GM18526 (cell line): ENCODE measurements around the gene SMARCC1.

Experiments
- POLR2A ChIP-seq: IDR thresholded peaks from 3 replicates; pipeline ENCODE4 v1.6.1; 2011; ENCODE audit not compliant: insufficient read length; ENCODE audit errors: extremely low read depth

The SMARCC1 gene

DNA sequence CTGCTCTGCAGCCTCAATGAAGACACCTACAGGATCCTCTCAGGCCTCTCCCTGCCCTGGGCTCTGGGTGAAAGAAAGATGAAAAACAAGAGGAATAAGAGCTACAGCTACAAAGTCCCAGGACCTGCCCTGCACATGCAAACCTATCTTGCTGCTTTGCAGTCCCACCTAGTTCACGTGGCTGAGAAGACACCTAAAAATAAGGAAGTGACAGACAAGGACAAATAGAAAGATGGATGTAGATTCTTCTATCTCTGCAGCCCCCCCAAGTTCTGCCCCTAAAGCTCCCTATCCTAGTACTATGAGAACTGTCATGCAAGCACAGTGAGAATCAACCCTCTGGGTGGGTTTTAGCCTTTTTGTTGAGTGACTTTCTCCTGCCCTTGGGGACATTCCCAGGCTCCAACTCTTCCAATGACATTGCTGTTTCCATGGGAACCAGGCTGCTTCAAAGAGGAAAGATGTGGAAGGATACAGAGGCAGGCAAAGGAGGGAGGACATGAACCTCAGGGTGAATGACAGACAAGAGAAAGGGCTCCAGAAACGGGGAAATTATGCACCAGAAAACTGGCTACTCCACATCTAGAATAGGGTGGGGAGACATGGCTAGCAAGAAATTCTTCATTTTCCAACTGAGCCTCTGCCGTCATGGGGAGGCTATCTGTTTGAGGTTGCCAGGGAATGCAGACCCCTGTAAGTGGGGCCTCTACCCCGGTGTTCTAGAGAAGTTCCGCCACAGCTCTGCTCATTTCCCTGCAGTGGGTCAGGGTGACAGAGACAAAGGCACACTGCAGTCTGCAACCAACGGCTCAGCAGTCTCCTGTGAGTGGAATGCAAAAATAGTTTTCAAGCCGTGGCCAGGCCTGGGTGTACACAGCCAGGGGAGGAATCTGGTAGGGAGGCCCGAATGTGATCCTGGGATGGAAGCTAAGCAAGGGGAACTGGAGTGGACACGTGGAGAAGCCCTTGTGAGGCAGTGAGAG lies 208.2 kb downstream of the SMARCC1 start:
- TF ChIP-seq POLR2A, result no peak

DNA sequence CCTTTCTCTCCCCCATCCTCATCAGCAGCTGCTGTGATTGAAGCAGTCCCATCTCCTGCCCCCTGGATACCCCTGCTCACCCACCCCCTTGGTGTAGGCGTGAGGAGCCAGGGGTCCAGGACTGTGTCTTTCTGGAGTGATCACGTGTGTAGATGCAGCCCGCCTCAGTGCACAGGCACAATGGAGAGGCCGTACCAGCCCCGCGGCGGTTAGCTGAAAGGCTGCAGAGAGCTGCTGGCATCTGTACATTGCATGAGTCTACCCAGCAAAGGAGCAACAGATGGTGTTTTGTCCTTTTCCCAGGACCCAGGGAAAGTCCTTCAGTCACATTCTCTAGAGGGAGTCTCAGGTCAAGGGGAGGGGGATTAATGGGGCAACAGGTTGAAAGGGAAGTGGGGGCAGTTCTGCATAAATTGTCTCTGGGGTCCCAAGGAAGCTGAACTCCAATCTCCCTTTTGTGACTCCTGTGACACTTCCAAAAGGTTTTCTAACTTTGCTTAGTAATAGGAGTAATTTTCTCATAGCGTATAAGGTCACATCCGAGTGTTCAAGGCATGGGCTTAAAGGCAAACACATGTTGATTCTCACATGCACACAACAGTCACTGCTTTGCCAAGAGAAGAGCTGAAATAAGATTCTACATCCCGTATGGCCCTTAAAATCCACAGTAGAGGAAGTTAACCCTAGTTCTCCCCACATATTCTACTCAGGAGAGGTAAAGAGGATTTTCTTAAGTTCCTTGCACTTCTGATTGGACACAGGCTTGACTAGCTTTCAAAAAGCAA lies 210.1 kb downstream of the SMARCC1 start:
- TF ChIP-seq POLR2A, result no peak

DNA sequence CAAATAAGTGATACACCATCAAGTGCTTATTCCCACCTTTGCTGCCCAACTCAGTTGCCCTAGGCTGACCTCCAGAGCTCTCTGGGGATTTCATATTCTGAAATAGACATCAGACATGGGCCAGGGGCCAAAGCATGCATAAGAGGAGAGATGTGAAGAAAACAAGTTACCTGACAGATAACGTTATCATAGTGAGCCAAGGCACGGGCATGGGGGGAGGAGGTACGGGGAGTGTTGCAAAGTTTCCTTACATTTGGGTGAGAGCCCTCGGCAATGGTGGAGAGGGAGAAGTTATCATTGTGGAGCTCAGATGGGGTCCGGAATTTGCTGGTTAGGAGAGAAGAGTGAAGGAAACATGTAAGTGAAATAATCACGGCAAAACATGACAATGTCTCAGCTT lies 212.8 kb downstream of the SMARCC1 start:
- TF ChIP-seq POLR2A, result no peak

DNA sequence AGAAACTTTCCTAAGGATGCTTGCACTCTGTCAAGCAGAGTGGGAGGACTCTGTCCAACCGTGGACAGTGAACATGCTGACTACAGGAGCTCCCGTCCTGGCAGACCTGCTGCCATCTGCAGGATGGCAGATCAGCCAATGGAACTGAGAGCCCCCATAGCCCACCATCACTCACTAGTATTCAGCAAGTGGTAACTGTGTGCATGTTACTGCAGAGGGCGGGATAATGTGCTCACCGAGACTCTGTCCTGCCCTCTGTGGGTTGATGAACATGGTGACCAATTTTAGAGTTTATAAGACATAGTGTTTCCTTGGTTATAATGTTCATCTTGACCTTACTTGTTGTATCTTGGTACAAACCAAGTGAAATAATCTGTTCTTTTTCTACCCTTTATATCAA lies 214.5 kb downstream of the SMARCC1 start:
- TF ChIP-seq POLR2A, result no peak

DNA sequence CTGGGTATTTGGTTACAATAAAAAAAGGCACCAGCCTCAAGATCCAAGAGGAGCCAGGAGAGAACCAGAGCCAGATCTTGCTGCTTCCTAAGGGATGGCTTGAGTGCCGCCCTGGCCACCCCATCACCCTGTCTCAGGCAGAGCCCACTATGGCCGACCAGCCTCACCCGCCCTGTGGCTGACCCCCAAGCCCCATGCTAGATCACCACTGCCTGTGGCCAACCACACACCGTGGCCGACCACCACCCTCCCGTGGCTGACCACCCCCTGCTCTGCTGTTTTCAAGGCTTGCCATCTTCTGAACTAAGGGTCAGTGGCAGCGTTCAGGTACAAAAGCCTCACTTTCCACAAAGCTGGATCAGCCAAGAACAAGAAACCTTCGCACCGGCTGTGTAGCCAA lies 215.0 kb downstream of the SMARCC1 start:
- no peak for TF ChIP-seq POLR2A

DNA sequence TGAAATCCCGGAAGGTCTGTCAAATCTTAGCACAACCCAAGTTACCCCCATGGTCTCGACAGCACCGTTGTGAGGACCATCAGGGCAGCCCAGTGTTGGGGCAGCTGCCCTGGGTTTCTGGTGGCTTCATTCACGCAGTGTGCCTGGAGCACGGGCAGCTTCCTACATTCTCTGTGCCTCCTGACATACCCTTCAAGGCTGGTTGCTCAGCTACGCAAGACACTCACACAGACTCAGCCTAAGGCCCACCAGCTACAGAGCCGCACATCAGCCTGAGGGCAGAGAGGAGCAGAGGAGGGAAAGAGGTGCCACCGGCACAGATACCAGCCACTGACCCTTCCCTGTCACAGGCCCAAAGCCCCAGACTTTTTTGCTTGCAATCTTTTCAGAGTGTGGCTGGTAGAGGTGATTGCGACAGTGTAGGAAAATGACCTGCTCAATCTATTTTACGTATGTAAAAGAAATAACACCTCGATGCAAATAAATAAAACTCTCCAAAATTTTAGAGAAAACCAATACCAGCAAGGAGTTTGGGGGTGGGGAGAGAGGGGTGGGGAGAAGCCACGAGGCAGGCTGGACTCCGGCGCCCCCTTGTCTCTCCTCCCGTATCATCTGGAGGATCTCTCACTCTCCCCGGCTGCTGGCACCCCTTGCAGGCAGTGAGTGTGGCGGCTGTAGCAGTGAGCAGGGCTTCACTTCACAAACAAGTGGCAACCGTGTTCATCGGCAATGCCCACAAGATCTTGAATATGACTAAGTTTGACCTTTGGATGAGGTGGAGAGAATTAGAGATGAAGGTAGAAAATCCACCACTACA lies 215.8 kb downstream of the SMARCC1 start:
- no peak for TF ChIP-seq POLR2A

DNA sequence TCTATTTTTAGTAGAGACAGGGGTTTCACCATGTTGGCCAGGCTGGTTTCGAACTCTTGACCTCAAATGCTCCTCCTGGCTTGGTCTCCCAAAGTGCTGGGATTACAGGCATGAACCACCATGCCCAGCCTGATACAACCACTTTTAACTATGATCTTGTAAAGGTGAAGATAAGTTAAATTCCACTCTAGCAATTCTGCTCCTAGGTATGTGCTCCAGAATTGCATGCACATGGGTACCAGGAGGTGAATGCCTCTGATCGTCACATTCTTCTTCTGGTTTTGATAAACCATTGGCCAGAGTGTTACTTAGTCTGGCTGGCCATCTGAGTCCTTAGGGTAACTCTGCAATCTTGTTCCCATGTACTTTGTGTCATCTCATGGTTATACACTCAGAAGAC lies 225.3 kb downstream of the SMARCC1 start:
- TF ChIP-seq POLR2A, result no peak

DNA sequence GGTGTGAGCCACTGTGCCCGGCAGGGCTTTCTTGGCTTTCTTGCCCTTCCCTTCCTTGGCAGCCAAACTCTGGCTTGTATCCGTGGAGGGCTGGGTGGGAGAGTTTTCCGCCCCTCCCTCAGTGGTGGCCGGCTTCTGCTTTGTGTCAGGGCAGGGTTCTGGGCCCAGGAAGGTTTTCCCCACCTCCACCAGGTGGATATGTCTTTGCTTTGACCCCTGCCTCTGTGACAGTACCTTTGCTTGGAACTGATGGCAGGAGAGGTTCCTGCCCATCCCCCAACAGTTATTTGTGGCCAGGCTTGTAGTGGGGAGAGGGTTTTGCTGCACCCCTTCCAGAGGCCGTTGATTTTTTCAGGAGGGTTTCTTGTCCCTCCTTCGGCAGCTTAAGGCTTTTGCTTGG lies 227.4 kb downstream of the SMARCC1 start:
- TF ChIP-seq POLR2A, result no peak

DNA sequence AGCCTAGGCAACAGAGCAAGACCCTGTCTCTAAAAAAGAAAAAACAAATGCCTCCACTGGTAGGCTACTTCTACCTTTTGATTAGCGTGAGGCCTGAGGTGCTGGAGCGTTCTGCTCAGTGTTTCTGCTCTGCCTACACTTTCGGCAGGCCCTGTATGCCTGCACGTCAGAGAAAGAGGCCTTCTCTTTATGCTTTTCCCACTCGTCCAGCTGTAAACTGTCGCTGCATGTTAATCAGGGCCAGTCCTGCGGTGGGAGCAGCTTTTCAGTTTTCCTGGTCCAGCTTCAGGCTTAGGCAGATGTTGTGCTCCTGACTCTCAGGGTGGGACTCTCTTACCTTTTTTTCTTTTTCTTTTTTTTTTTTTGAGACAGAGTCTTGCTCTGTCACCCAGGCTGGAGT lies 228.3 kb downstream of the SMARCC1 start:
- no peak for TF ChIP-seq POLR2A

DNA sequence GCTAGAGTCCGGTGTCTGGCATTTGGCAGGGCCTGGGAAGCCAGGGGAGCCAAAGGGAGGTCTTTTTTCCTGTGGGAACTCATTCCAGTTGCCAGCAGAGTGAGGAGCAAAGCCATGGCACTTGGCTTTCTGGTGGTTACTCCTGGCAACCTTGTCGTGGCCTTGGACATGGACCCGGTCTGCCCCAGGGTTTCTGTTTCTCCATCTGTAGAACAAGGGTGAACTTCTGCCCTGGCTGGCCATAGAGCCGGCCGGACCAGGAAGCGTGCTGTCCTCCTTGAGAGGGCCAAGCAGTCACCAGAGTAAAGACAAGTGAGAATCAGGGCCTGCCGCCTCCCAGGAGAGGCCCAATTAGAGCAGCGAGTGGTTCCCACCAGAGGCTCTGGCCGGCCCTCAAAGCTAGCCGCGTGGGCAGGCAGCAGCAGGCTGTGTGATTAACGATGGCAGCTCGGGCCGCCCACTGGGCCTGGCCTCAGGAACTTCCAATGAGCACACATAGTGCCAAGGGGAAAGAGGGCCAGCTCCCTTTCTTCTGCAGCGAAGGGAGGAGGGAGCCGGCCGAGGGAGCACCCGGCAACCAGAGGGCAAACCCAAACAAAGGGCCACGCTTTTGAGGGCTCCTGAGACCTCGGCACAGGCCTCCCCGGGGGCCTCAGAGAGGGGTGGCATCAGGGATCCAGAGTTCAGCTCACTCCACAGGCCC lies 239.1 kb downstream of the SMARCC1 start:
- no peak for TF ChIP-seq POLR2A

DNA sequence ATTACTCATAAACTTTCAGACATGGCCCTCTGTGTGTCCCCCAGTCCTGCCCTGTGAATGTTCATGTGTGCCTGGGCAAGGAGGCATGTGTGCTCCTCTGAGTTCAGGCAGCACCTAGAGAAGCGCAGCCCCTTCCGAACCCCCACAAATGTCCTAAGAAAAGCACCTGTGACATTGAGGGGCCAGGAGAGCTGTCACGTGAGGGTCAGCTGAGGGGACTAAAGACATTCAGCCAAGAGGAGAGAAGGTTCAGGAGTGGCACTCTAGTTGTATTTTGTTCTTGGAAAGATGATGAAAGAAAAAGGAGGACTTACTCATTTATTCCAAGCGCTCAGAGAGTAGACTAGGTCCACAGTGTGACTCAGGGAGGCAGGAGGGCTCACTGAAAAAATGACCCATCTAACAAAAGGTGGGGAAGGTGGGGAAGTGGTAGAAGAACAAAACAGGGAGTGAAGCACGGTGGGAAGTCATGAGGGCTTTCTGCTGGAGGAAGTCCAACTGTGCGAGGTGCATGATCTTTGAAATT lies 240.0 kb downstream of the SMARCC1 start:
- TF ChIP-seq POLR2A, result no peak

DNA sequence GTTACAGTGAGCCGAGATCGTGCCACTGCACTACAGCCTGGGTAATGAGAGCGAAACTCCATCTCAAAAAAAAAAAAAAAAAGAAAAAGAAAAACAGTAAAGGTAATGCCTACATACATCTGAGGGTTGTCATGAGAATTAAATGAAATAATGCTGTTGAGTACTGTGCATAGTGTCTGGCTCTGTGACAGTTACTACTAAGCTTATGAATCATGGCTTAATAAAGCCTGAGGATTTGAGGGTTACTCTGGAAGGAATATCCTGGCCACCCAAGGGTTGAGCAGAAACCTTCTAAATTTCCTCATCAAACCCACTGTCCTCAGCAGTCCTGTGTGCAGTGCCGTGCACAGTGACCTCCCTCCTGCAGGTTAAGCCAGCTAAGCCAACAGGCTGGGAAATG lies 241.4 kb downstream of the SMARCC1 start:
- no peak for TF ChIP-seq POLR2A

DNA sequence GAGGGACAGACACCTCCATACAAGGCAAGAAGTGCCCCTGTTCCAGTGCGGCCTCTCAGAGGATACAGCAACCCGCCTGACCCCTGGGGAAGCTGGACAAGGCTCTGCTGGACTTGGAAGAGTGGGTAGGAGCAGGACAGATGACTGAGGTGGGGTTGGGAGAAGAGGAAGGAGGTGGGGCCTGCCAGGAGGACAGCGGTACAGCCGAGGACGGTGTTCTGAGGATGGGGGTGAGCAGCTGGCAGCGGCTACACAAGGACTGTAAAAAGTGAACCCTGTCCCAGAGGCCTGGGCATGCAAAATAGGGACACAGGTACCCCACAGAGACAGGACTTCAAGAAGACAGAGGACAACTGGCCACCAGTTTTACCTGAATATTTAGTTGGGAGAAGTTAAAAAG lies 244.7 kb downstream of the SMARCC1 start:
- no peak for TF ChIP-seq POLR2A

DNA sequence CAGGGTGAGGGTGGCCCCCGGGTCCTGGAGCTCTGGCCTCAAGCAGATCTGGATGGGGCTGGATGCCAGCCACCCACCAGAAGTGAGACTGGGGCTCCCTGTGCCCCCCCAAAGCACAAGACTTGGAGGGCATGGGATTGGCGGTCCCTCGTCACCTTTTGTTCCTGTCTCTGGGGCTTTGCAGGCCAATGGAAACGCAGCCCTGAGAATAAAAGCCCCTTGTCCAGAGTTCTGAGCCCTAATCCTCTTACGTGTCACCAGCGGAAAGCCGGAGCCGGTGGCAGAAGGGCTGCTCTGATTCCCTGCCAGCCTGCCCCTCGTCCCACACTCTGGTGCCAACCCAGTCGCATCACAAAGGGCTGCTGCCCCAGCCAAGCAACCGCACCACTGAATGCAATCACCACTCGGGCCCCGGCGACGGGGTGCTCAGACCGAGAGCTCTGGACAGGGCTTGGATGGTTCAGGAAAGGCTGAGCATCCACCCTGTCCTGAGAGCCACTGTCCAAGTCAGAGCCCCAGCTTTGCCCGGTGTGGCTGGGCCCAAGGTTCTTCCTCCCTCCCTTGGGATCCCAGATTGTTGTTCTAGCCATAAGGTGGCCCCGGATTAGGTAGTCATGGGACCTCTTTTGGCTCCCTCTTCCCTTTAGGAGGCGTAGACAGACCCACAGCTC lies 245.3 kb downstream of the SMARCC1 start:
- TF ChIP-seq POLR2A, result no peak
